ENCODE measurements around the gene EYA4. TPM values are rescaled to one million over a fixed set of nuclear protein-coding genes. Genes with fewer than 3 reads are reported as not detected.

EYA4 gene
- total RNA-seq, 1 experiment from 2014 or later, result not detected

GRCh38 chr6:133430530-133430929, 189.4 kb downstream of the EYA4 start:
- no peaks in the 10 kb centered on the region for H3K36me3 ChIP-seq (ENCODE audit: control insufficient read depth, insufficient read depth, low read length)
- no TSS peak for BruUV-seq (replicated peaks)
- DNase-seq (ENCODE audit: low read depth, low spot score) (no peak), ATAC-seq (no peak)
- ChIA-PET POLR2A (no interaction called here), CTCF (no interaction called here)
- H3K4me1 ChIP-seq (ENCODE audit: control insufficient read depth, insufficient read depth, low read length), result no peaks in the 10 kb centered on the region
- in situ Hi-C loops (cut with HindIII; ENCODE audit: low pct_unique_long_range_greater_than_20kb, low sequenced_read_pairs), result no loop called here
- H3K9me3 ChIP-seq (ENCODE audit: control insufficient read depth, insufficient read depth, low read depth, low read length), result peaks cover 2% of the 10 kb centered on the region; the same call in 1 of the 2 replicates
- intact Hi-C loops (cut with micrococcal nuclease; ENCODE audit: unreplicated experiment), result no loop called here
- TF ChIP-seq CTCF (IDR thresholded peaks at IDR 0.05) (no peak), POLR2AphosphoS5 (IDR thresholded peaks at IDR 0.05; ENCODE audit: low read depth, low read length) (no peak), REST (IDR thresholded peaks at IDR 0.05; ENCODE audit: insufficient read depth in 1 of 2, low read depth in 2 of 2, low read length in 1 of 2) (no peak), TCF7L2 (IDR thresholded peaks at IDR 0.05; ENCODE audit: low read depth, low read length) (no peak), SIN3A (IDR thresholded peaks at IDR 0.05; ENCODE audit: borderline replicate concordance, insufficient read depth, low read depth, low read length) (no peak)
- H3K4me3 ChIP-seq (ENCODE audit: low read depth in 2 of 2, low read length in 2 of 2), result no peak overlapping the region
- no peaks in the 10 kb centered on the region for H3K27me3 ChIP-seq (ENCODE audit: control insufficient read depth, insufficient read depth, low read length)
- no peak overlapping the region for H3K27ac ChIP-seq (ENCODE audit: low read length)

- DNase-seq (ENCODE audit: low read depth, low spot score) (no peak), ATAC-seq (no peak)
- POLR2A ChIA-PET, result no interaction called here
- no peak overlapping the region for H3K4me3 ChIP-seq (ENCODE audit: low read depth in 2 of 2, low read length in 2 of 2)
- peaks cover 2% of the 10 kb centered on the region; the same call in 1 of the 2 replicates for H3K9me3 ChIP-seq (ENCODE audit: control insufficient read depth, insufficient read depth, low read depth, low read length)
- no peaks in the 10 kb centered on the region for H3K27me3 ChIP-seq (ENCODE audit: control insufficient read depth, insufficient read depth, low read length)
- BruUV-seq (replicated peaks), result no TSS peak
- no peaks in the 10 kb centered on the region for H3K36me3 ChIP-seq (ENCODE audit: control insufficient read depth, insufficient read depth, low read length)
- H3K27ac ChIP-seq (ENCODE audit: low read length), result no peak overlapping the region
- no peak for TF ChIP-seq SIN3A (IDR thresholded peaks at IDR 0.05; ENCODE audit: borderline replicate concordance, insufficient read depth, low read depth, low read length)
- TF ChIP-seq TCF7L2 (IDR thresholded peaks at IDR 0.05; ENCODE audit: low read depth, low read length), result no peak
- no peak for TF ChIP-seq POLR2AphosphoS5 (IDR thresholded peaks at IDR 0.05; ENCODE audit: low read depth, low read length)
- no peak for TF ChIP-seq REST (IDR thresholded peaks at IDR 0.05; ENCODE audit: insufficient read depth in 1 of 2, low read depth in 2 of 2, low read length in 1 of 2)
- TF ChIP-seq CTCF (IDR thresholded peaks at IDR 0.05), result no peak
- in situ Hi-C loops (cut with HindIII; ENCODE audit: low pct_unique_long_range_greater_than_20kb, low sequenced_read_pairs) (no loop called here), intact Hi-C loops (cut with micrococcal nuclease; ENCODE audit: unreplicated experiment) (no loop called here)
- H3K4me1 ChIP-seq (ENCODE audit: control insufficient read depth, insufficient read depth, low read length), result no peaks in the 10 kb centered on the region
- CTCF ChIA-PET, result no interaction called here
Measured at GRCh38 chr6:133431031-133431430, 189.9 kb downstream of the EYA4 start.

All from Panc1 (cell line).